ENCODE measurements around the gene CACNA1B.

DNA sequence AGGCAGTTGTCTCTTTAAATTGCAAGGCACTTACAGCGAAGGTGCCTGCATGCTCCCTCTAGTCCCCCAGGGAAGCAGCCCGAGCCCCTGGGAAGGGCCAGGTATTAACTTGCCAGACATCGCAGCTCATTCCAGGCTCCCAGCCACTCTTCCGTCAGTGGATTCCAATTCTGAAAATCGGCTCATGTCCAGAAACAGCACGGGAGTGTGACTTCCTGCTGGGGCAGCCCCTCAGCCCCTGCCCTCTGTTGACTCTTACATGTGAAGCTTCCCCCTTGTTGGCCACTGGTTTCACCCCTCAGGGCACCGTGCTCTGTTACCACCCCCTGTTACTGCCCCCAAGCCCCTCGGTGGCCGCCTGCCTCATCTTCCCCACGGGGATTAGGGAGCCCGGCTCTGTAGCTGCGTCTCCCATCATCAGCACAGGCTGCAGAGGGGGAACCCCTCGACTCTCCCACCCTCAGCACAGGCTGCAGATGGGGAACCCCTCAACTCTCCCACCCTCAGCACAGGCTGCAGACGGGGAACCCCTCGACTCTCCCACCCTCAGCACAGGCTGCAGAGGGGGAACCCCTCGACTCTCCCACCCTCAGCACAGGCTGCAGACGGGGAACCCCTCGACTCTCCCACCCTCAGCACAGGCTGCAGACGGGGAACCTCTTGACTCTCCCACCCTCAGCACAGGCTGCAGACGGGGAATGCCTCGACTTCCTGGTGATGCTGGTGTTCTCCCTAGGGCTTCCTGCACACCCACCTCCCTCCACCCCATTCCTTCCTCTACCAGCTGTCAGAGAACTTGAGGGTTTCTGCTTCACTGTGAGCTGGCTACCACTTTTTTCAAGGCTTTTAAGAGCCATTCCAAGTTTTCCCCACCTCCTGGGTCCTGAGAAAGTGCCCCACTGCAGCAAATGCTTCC lies 11.1 kb upstream of the CACNA1B start:
- TF ChIP-seq, protein P1, sequence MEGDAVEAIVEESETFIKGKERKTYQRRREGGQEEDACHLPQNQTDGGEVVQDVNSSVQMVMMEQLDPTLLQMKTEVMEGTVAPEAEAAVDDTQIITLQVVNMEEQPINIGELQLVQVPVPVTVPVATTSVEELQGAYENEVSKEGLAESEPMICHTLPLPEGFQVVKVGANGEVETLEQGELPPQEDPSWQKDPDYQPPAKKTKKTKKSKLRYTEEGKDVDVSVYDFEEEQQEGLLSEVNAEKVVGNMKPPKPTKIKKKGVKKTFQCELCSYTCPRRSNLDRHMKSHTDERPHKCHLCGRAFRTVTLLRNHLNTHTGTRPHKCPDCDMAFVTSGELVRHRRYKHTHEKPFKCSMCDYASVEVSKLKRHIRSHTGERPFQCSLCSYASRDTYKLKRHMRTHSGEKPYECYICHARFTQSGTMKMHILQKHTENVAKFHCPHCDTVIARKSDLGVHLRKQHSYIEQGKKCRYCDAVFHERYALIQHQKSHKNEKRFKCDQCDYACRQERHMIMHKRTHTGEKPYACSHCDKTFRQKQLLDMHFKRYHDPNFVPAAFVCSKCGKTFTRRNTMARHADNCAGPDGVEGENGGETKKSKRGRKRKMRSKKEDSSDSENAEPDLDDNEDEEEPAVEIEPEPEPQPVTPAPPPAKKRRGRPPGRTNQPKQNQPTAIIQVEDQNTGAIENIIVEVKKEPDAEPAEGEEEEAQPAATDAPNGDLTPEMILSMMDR (IDR thresholded peaks at IDR 0.05) = no peak
- TF ChIP-seq ZFX (IDR thresholded peaks at IDR 0.05; ENCODE audit: borderline replicate concordance) = no peak
